Measurements from ENCODE around the gene CELF5.
"Not testable (repeated sequence)": the region's sequence is repeated elsewhere in the genome, so short reads cannot be mapped to it uniquely, and the experiment has no call there.

Gene CELF5

DNA sequence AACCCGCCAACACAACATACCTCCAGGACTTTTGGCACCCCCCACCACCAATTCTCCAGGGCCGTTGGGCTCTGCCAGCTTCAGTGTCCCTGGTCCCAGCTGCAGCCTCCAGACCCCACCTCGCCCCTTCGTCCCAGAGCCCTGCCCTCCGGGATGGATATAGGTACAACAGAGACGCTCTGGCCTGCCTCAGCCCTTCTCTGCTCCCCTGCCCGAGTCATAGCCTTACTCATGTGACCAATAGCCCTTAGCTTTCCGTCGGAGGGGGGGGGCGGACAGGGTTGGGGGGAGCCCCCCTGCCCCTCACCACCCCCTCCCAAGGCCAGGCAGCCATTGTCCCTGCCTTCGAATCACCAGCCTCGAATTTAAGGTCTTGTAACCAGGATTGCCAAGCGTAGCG lies 71.1 kb downstream of the CELF5 start:
- no peak for DNase-seq

DNA sequence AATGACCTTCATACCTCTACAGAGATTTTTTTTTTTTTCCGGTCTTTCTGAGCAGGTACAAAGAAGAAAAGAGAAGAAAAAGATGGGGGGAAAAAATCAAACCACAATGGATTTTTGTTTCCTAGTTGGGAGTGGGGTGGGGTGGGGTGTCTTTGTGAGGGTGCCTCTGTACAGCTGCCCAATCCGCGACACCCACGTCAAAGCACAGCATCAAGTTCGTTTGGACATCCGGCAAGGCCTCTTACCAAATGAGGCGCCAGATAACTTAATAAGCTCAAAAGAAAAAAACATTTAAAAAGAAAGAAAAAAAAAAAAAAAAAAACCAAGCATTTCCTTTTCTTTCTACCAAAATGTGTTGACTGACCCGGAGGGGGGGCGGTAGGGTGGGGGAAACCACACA lies 71.6 kb downstream of the CELF5 start:
- no peak for DNase-seq

DNA sequence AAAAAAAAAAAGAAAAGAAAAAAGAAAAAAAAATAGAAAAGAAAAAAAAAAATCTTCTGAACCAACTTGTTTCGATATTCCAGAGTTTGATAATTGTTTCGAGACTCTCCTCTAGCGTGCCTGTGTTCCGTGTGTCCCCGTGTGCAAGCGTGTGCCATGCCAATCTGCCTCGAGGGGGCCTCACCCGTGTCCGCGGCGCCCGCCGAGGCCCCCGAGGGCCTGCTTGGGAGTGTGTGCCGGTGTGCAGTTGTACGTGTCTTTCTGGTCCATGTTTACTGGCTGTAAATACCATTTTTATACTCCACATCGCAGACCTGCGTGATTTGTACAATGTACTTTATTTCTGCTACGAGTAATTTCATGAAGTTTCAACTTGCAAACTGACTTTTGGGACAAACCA lies 72.0 kb downstream of the CELF5 start:
- no peak for DNase-seq

DNA sequence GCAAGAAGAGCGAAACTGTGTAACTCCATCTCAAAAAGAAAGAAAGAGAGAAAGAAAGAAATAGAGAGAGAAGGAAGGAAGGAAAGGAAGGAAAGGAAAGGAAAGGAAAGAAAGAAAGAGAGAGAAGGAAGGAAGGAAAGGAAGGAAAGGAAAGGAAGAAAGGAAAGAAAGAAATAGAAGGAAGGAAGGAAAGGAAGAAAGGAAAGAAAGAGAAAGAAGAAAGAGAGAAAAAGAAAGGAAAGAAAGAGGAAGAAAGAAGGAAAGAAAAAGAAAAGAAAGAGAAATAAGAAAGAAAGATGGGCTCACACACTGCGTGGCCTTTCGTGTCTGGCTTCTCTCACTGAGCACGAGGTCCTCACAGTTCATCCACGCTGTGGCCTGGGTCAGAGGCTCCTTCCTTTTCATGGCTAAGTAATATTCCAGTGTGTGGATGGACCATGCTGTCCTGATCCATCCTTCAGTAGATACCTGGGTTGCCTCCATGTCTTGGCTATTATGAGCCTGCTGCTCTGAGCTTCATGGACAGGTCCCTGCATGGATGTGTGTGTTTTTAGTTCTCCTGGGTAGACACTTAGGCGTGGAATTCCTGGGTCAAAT lies 74.5 kb downstream of the CELF5 start:
- DNase-seq = no peak

DNA sequence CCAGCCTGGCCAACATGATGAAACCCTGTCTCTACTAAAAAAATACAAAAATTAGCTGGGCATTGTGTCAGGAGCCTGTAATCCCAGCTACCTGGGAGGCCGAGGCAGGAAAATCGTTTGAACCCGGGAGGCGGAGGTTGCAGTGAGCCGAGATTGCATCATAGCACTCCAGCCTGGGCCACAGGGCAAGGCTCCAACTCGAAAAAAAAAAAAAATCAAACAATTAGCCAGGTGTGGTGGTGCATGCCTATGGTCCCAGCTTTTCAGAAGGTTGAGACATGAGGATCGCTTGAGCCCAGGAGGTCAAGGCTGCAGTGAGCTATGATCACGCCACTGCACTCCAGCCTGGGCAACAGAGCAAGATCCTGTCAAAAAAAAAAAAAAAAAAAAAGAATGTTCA lies 76.1 kb downstream of the CELF5 start:
- not testable (repeated sequence) for DNase-seq

DNA sequence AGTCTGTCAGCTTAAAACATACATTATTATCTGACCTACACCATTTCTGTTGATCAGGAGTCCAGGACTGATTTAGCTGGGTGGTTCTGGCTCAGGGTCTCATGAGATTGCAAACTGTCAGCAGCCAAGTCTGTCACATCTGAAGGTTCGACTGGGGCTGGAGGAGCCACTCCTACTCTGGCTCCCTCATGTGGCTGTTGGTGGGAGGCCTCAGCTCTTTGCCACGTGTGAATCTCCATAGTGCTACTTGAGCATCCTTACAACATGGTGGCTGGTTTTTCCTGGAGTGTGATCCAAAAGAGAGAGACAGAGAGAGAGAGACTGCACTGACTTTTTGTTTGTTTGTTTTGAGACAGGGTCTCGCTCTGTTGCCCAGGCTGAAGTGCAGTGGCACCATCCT lies 78.3 kb downstream of the CELF5 start:
- no peak for DNase-seq

DNA sequence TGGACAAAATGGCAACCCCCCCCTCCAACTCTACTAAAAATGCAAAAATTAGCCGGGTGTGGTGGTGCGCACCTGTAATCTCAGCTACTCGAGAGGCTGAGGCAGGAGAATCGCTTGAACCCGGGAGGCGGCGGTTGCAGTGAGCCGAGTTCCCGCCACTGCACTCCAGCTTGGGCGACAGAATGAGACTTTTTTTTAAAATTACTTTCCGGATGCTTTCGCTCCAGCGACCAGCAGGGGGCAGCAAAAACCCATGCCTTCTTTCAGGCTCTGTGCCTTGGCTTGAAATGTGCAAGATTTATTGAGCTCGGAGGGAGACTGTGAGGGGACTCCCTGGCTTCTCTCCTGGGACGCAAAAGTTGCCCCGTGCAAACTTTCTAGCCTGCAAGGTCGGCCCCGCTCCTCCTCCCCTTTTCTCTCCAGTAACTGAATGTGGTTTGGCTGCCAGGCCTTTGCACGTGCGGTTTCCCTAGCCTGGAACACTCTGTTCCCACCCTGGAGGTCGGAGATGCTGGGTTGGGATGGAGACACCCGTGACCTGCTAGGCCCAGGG lies 80.5 kb downstream of the CELF5 start:
- DNase-seq = peak; percentile 63

DNA sequence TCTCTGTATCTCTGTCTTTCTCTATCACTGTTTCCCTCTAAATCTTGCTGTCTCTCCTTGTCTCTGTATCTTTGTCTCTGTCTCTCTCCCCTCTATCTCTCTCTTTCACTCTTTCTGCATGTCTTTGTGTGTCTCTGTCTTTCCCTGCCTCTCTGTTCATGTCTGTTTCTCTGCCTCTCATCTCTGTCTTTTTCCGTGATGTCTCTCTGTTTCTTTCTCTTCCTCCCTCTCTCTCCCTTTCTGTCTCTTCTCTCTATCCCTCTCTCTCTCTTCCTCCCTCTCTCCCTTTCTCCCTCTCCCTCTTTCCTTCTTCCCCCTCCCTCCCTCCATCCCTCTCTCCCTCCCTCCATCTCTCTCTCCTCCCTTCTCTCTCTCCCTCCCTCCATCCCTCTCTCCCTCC lies 85.3 kb downstream of the CELF5 start:
- DNase-seq = no peak

DNA sequence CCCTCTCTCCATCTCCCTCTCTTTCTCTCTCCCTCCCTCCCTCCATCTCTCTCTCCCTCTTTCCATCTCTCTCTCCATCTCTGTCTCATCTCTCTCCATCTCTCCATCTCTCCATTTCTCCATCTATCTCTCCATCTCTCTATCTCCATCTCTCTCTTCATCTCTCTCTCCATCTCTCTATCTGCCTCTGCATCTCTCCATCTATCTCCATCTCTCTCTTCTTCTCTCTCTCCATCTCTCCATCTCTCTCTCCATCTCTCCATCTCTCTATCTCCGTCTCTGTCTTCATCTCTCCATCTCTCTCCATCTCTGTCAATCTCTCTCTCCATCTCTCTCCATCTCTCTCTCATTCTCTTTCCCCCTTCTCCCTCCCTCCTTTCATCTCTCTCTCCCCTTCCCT lies 85.8 kb downstream of the CELF5 start:
- DNase-seq = no peak

DNA sequence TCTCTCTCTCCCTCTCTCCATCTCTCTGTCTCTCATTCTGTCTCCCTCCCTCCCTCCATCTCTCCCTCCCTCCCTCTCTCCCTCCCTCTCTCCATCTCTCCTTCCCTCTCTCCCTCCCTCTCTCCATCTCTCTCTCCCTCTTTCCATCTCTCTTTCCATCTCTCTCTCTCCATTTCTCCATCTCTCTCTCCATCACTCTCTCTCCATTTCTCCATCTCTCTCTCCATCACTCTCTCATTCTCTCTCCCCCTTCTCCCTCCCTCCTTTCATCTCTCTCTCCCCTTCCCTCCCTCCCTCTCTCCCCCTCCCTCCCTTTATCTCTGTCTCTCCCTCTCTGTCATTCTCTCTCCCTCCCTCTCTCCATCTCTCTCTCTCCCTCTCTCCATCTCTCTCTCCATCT lies 86.2 kb downstream of the CELF5 start:
- no peak for DNase-seq

DNA sequence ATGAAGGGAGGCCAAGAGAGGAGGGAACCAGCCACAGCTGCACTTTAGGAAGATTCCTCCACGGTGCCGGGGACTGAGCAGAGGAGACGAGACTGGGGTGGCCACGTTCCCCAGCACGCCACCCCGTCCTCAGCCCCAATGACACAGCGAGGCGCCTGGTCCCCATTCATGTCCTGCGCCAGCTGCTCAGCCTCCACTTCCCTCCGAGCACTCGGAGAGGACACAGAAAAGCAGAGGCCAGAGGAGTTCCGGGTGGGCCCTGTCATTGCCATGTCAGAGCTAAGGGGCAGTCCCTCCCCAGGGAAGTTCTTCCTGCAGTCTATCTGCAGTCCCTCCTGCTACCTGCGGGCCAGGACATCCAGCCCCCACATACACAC lies 88.7 kb downstream of the CELF5 start:
- no peak for DNase-seq

DNA sequence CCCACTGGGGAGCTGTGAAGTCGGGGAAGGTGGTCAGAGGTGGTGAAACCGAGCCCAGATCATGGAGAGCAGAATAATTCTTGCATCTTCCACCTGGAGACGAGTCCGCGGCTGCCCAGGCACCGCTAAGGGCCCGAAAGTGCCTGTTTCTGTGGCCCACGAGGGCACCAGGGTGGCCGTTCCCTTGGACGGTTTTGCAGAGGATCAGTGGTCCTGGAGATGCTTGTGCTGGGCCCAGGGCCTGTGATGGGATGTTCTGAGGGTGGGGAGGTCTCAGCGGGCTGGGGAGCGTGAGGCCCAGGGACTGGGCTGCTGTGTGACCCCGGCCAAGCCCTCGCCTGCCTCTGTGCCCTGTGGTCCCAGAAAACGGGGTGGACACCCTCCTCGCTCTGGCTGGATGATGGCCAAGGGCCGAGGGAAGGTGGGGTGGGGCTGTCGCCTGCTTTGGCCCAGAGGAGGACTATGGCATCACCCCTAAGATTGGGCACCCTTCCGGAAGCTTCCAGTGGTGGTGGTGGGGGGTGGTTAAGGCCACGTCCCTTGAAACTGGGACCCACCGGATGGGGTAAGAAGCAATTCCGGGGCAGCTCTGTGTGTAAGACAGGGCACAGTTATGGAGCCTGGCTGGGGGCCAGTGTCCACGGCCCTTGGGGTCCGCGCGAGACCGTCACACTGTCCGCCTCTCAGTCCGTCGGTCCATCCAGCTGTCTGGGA lies 90.7 kb downstream of the CELF5 start:
- DNase-seq = no peak

DNA sequence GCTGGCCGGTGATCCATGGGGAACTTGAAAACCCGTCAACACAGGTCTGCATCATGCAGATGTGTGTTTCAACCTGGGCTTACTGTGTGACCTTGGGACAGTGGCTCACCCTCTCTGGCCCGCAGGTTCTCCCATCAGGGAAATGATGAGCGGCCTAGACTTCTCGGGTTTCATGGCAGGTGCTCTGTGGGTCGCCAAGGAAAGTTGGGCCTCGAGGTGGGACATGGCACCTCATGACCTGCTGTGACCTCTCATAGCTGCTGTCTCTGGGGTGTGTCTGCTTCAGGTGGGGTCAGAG lies 91.2 kb downstream of the CELF5 start:
- no peak for DNase-seq

DNA sequence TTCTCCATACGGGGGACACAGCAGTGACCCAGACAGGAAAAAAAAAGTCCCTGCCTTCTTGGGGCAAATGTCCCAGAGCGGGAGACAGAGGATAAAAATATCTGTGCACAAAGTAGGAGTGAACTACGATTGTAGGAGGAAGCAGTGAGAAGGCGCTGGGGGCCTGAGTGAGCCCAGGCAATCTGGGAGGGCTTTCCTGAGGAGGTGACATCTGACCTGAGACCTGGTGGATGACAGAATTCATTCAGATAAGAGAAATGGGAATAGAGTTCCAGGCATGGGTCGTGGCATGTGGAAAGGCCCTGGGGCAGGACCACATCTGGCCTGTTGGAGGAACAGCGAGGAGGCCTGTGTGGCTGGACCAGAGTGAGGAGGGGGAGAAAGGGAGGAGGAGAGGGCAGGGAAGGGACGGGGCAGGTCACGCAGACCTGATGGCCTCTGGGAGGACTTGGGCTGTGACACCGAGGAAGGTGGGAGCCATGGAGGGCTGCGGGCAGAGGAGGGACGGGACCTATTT lies 91.7 kb downstream of the CELF5 start:
- DNase-seq = no peak

DNA sequence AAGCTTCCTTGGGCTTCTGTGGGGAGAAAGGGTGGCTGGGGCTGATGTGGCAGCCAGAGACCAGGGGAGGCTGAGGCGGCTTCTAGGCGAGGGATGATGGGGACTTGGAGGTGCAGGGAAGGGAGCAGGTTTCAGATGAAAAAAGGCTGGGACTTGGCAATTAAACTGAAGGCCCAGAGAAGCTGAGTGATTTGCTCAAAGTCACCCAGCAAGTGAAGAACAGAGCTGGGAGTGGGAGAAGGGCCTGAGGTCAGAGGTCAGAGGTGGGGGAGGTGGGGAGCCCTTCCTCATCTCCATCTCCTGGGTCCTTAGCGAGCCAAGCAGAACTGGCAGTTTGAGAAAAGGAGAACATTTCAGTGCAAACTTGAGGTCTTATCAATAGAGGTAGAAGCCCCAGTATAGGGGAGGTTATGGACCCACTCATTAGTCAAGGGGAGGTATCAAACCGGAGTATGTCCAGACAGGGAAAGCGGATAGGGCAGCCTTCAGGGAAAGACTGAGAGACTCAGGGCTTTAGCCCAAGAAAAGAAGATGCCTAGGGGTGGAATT lies 92.3 kb downstream of the CELF5 start:
- DNase-seq = no peak

DNA sequence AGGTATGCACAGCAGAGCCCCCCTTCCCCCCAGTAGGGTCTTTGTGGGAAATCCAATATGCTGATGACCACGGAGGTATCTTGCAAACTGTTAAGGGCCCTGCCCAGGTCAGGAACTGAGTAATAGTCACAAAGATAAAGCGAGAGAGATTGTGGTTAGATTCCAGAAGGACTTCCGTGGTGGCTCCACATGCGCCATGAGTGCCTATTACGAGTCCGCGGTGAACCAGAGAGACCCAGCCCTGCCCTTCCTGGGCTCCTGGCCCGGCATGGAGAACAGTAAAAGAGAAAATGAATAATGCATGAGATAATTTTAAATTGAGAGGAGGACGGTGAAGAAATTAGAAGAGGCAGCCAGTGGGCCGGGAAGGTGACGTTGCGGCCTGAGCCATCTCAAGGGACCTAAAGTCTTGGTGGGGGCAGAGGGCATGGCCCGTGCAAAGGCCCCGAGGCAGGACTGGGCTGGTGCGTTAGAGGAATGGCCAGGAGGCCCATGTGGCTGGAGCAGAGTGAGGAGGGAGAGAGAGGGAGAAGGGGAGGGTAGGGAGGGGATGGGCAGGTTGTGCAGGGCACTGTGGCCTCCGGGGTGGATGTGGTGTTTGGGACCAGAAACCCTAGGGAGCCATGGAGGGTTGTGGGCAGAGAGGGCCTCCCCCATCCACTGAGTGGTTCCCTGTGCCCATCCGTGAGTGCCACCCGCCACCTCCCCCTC lies 95.3 kb downstream of the CELF5 start:
- DNase-seq = no peak

DNA sequence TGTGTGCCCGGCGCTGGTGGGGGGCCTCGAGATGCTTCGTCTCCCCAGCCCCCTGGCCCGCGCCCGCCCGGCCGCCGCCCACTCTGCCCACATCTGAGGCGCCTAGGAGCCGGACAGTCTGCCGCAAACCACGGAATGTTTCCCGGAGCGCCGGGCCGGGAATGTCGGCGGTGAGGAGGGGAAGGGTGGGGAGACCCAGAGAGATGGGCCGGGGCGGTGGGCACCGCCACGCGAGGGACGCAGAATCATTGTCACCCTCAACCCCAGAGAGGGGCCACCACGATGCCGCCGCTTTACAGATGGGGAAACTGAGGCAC lies 95.9 kb downstream of the CELF5 start:
- no peak for DNase-seq

DNA sequence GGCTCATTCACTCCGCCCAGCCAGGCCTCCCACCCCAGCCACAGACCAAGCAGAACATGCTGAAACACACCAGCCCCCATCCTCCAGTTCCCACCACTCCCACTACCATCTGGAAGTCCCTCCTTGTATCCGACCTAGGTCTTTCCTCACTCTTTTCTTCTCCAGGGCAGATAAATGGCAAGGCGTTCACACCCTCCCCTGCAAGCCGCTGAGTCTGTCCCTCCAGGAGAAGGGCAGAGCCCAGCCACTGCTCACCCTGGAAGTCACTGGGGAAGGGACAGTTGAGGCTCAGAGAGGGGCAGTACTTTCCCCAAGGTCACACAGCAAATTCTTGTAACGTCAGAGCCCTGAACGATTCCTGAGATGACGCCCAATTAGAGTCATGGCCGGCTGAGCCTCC lies 96.4 kb downstream of the CELF5 start:
- DNase-seq = no peak

DNA sequence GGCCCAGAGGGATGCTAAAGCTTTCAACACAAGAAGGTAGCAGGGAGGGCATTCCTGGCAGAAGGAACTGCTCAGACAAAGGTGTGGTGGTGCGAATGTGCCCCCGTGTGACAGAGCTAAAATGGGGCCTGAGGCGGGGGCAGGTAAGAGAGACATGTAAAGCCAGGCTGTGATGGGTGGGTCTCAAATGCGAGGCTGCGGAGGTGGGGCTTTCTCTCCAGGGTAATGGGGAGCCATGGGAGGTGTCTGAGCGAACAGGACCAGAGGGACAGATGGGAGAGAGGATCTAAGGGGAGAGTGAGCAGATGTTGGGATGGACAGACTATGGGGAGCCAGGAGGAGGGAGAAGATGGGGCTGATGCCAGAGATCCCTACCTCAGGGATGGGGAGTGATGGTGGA lies 97.2 kb downstream of the CELF5 start:
- DNase-seq = no peak

DNA sequence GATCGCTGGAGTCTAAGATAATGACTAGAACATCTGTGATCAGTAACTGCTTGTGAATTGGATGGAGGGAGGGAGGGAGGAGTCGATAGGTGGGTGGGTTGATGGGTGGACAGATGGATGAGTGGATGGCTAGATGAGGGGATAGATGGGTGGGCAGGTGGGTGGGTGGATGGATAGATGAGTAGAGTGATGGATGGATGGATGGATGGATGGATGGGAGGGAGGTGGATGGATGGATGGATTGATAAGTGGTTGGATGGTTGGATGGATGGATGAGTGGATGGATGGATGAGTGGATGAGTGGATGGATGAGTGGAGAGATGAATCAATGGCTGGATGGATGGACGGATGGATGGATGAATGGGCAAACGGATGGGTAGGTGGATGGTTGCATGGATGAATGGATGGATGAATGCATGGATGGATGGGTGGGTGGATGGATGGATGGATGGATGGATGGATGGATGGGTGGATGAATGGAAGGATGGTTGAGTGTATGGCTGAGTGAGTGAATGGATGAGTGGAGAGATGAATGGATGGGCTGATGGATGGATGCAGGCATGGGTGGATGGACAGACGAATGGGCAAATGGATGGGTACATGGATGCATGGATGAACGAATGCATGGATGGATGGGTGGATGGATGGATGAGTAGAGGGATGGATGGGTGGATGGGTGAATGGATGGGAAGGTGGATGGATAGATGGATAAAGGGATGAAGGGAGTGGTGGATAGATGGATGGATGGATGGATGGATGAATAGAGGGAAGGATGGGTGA lies 97.9 kb downstream of the CELF5 start:
- DNase-seq = no peak

DNA sequence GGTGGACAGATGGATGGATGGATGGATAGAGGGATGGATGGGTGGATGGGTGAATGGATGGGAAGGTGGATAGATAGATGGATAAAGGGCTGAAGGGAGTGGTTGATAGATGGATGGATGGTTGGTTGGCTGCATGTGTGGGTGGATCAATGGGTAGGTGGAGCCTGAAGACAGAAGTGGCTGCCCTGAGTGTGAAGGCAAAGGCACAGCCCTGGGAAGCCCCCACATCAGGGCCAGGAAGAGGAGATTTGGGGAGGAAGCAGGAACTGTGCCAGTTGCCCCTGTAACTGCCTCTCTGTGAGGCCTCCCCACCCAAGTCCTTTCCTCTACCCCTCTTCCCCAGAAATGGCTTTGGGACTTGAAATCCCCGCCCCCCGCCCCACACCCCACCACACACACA lies 98.6 kb downstream of the CELF5 start:
- no peak for DNase-seq

DNA sequence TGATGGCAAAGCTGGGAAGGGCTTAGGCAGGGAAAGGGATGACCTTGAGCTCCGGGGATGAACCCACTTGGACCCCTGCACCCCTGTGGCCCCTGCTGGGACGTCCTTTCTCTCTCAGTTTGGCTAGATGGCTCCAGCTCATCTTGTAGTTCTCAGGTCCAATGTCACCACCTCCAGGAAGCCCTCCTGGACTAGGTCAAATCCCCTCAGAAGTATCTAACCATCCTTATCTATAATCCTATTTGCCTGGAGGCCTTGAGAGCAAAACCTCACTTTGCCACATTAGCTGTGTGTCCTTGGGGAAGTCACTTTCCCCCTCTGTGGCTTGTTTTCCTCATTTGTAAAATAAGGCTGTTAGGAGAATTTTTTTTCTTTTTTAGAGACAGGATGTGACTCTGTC lies 99.2 kb downstream of the CELF5 start:
- DNase-seq = no peak

DNA sequence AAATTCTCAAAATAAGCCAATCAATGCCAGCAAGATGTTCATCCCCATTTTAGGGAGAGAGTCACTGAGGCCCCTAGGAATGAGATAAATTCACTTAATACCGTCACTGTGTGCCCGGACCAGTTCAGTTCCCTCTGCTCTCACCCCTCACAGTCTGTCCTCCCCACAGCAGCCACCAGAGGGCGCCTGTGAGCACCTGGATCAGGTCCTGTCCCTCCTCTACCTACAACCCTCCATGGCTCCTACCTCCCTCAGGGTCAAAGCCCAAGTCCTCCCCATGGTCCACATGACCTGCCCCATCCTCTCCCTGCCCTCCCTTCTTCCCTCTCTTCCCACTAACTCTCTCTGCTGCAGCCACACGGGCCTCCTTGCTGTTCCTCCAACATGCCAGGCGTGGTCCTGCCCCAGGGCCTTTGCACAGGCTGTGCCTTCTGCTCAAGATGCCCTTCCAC lies 100.0 kb downstream of the CELF5 start:
- no peak for DNase-seq
